OCI-LY7 (cell line): ENCODE results near the gene KRTAP26-1. TPM values are rescaled to one million over a fixed set of nuclear protein-coding genes. Genes with fewer than 3 reads are reported as not detected.

Experiments
- BruUV-seq: library from RNA; stranded (reverse); fragments of 400-500 nt; replicated peaks from 2 replicates; lab custom pipeline; 2021; lab: Mats Ljungman, UMichigan
- CTCF ChIA-PET: fragments of 300-600 bp; sonication (Branson Sonifier 250); formaldehyde crosslinking; loops from one replicate; lab custom pipeline; 2022; ENCODE audit warnings: antibody characterized with exemption; ENCODE audit not compliant: unreplicated experiment; lab: Charles Lee
- POLR2A ChIA-PET: fragments of 300-600 bp; sonication (Branson Sonifier 250); formaldehyde crosslinking; loops from one replicate; lab custom pipeline; 2022; ENCODE audit warnings: antibody characterized with exemption; lab: Charles Lee
- DNase-seq: peaks from one replicate; pipeline ENCODE4 v3.0.0-alpha.2; 2015; ENCODE audit warnings: low spot score
- H2AFZ ChIP-seq: fragments of 200-600 bp; sonication (generic), shearing (Covaris generic); 2 replicates; pipeline ENCODE4 v1.6.1; 2014; ENCODE audit warnings: mild to moderate bottlenecking, antibody characterized with exemption, low read length, moderate library complexity
- H3K27ac ChIP-seq: fragments of 200-600 bp; sonication (generic); 2 replicates; pipeline ENCODE4 v1.5.1; 2014; ENCODE audit warnings: mixed run types, low read depth, mild to moderate bottlenecking, moderate library complexity, low read length, inconsistent platforms; ENCODE audit not compliant: poor library complexity, severe bottlenecking
- H3K36me3 ChIP-seq: fragments of 200-600 bp; sonication (generic); 2 replicates; pipeline ENCODE4 v1.6.1; 2014; ENCODE audit warnings: mild to moderate bottlenecking, antibody characterized with exemption, low read length, moderate library complexity, mixed read lengths; ENCODE audit not compliant: insufficient read depth
- H3K4me1 ChIP-seq: fragments of 200-600 bp; sonication (generic); 2 replicates; pipeline ENCODE4 v1.5.1; 2014; ENCODE audit warnings: mild to moderate bottlenecking, low read length; ENCODE audit not compliant: insufficient read depth, poor library complexity, severe bottlenecking
- H3K4me2 ChIP-seq: fragments of 200-600 bp; sonication (generic); 2 replicates; pipeline ENCODE4 v1.6.1; 2014; ENCODE audit warnings: mild to moderate bottlenecking, low read length
- H3K4me3 ChIP-seq: fragments of 200-600 bp; sonication (generic); 2 replicates; pipeline ENCODE4 v1.5.1; 2014; ENCODE audit warnings: mild to moderate bottlenecking, low read depth, low read length; ENCODE audit not compliant: poor library complexity, severe bottlenecking
- H3K79me2 ChIP-seq: fragments of 200-600 bp; sonication (generic); 2 replicates; pipeline ENCODE4 v1.6.1; 2016; ENCODE audit warnings: low read depth, mild to moderate bottlenecking, low read length, moderate library complexity, mixed read lengths; ENCODE audit not compliant: insufficient read depth
- H3K9me2 ChIP-seq: fragments of 200-600 bp; sonication (generic); 2 replicates; pipeline ENCODE4 v1.6.1; 2016; ENCODE audit warnings: mild to moderate bottlenecking, low read length, mixed read lengths; ENCODE audit not compliant: insufficient read depth
- H3K9me3 ChIP-seq: fragments of 200-600 bp; sonication (generic); 2 replicates; pipeline ENCODE4 v1.6.1; 2014; ENCODE audit warnings: mild to moderate bottlenecking, mixed run types, low read length, mixed read lengths
- H4K20me1 ChIP-seq: fragments of 200-600 bp; sonication (generic); 2 replicates; pipeline ENCODE4 v1.6.1; 2014; ENCODE audit warnings: mild to moderate bottlenecking, antibody characterized with exemption, low read length, moderate library complexity, mixed read lengths; ENCODE audit not compliant: insufficient read depth
- EZH2phosphoT487 ChIP-seq: fragments of 200-600 bp; sonication (generic); IDR thresholded peaks from 2 replicates; pipeline ENCODE4 v1.6.1; 2018; ENCODE audit warnings: low read depth, borderline replicate concordance, mild to moderate bottlenecking, mixed run types, antibody characterized with exemption, low read length, moderate library complexity, mixed read lengths
- intact Hi-C: fragments of 100-400 bp; cut with micrococcal nuclease; formaldehyde crosslinking; loops from one replicate; pipeline ENCODE4 v1.10.0; 2022; ENCODE audit not compliant: unreplicated experiment
- total RNA-seq, 2 experiments: library from RNA; depleted of rRNA in 1 of 2; stranded (reverse); fragments of >200 nt in 1 of 2; shearing (Covaris generic) in 1 of 2; gene quantifications; 2 replicates each; pipeline ENCODE4 v1.2.3, GENCODE V29; 2014 to 2022
- TF ChIP-seq, protein P1 (sequence below): fragments of 200-600 bp; sonication (generic); conservative IDR thresholded peaks from 2 replicates; pipeline ENCODE4 v1.5.1; 2014; ENCODE audit warnings: mild to moderate bottlenecking, antibody characterized with exemption, low read length, moderate library complexity, mixed read lengths

Gene KRTAP26-1
- total RNA-seq, 2 experiments from 2014 or later = not detected

DNA sequence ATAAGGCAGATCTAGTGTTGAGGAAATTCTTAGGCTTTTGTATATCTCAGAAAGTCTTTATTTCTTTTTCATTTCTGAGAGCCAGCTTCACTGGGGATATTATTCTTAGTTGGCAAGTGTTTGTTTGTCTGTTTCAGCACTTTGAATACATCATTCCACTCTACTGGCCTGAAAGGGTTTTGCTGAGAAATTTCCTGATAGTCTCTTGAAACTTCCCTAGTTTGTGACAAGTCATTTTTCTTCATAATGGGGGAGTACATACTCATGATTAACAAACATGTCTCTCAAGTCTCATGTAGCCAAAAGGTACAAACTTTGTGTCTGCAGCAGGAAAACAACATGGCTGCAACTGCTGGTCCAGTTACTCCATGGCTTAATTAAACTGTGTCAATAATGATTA lies 6.3 kb upstream of the KRTAP26-1 start:
- H3K36me3 ChIP-seq = no peaks in the 10 kb centered on the region
- no peak for DNase-seq

DNA sequence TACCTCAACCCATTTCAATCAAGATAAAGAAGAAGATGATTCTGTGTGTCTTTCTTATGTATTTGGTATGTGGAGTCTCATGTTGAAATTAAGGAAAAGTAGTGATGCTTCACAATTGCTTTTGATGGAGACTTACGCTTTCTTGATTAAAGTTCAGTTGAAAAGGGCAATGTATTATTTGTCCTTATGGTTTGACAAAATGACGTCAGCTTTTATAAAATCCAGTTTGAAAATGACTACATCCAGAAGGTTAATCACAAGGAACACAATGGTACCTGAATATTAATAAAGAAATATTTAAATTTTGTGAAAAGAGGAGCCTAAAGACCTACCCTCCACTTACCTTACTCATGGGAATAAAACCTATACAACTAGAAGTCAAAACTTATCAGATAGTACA lies 4.4 kb downstream of the KRTAP26-1 start:
- no peaks in the 10 kb centered on the region for H3K36me3 ChIP-seq
- intact Hi-C loops = no loop called here
- CTCF ChIA-PET = no interaction called here
- H3K4me1 ChIP-seq = no peaks in the 10 kb centered on the region
- no TSS peak for BruUV-seq
- H3K27ac ChIP-seq = no peak overlapping the region
- H3K4me3 ChIP-seq = no peak overlapping the region
- TF ChIP-seq EZH2phosphoT487 = no peak
- TF ChIP-seq, protein P1, sequence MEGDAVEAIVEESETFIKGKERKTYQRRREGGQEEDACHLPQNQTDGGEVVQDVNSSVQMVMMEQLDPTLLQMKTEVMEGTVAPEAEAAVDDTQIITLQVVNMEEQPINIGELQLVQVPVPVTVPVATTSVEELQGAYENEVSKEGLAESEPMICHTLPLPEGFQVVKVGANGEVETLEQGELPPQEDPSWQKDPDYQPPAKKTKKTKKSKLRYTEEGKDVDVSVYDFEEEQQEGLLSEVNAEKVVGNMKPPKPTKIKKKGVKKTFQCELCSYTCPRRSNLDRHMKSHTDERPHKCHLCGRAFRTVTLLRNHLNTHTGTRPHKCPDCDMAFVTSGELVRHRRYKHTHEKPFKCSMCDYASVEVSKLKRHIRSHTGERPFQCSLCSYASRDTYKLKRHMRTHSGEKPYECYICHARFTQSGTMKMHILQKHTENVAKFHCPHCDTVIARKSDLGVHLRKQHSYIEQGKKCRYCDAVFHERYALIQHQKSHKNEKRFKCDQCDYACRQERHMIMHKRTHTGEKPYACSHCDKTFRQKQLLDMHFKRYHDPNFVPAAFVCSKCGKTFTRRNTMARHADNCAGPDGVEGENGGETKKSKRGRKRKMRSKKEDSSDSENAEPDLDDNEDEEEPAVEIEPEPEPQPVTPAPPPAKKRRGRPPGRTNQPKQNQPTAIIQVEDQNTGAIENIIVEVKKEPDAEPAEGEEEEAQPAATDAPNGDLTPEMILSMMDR = no peak
- H2AFZ ChIP-seq = no peak overlapping the region
- no peaks in the 10 kb centered on the region for H3K9me2 ChIP-seq
- H3K4me2 ChIP-seq = no peak overlapping the region
- POLR2A ChIA-PET = interaction anchor here (0.5 to 0.8 kb wide), 2 partner anchors 14 to 37 kb away, joined by 3 read pairs; no protein-coding TSS in a partner anchor
- H4K20me1 ChIP-seq = no peaks in the 10 kb centered on the region
- no peaks in the 10 kb centered on the region for H3K9me3 ChIP-seq
- no peaks in the 10 kb centered on the region for H3K79me2 ChIP-seq
- DNase-seq = no peak

More for the DNA sequence above, 6.3 kb upstream of the KRTAP26-1 start:
- H4K20me1 ChIP-seq = no peaks in the 10 kb centered on the region
- no peak overlapping the region for H2AFZ ChIP-seq
- no TSS peak for BruUV-seq
- no peaks in the 10 kb centered on the region for H3K9me3 ChIP-seq
- ChIA-PET POLR2A (interaction anchor here (0.7 kb wide), 1 partner anchor 185 kb away, joined by 3 read pairs; no protein-coding TSS in a partner anchor), CTCF (no interaction called here)
- intact Hi-C loops = no loop called here
- no peak overlapping the region for H3K4me2 ChIP-seq
- no peaks in the 10 kb centered on the region for H3K9me2 ChIP-seq
- H3K27ac ChIP-seq = no peak overlapping the region
- H3K4me1 ChIP-seq = no peaks in the 10 kb centered on the region
- H3K79me2 ChIP-seq = no peaks in the 10 kb centered on the region
- H3K4me3 ChIP-seq = no peak overlapping the region
- TF ChIP-seq EZH2phosphoT487 = no peak
- TF ChIP-seq, protein P1 = no peak

DNA sequence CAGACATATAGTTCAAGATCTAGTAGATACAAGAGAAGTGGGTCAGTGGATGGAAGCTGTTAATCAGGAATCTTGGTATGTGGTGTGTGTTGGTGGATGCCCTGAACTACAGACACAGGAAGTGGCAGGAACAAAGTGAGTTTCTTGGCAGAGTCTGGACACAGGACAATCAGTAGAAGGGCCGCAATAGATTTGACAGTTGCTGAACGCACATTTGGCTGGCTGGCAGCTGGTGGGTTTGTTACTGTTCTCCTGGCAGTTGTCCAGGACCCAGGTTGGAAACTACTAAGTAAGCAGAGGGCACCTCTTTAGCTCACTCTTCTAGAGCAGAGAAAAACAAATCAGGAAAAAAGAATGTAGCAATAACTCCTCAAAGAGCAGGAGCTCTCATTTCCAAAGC lies 13.2 kb downstream of the KRTAP26-1 start:
- Histone ChIP-seq H3K9me2 (no peaks in the 10 kb centered on the region), H3K4me2 (no peak overlapping the region), H3K9me3 (no peaks in the 10 kb centered on the region), H3K27ac (no peak overlapping the region), H3K36me3 (no peaks in the 10 kb centered on the region), H2AFZ (no peak overlapping the region), H4K20me1 (no peaks in the 10 kb centered on the region), H3K4me1 (no peaks in the 10 kb centered on the region), H3K4me3 (no peak overlapping the region), H3K79me2 (no peaks in the 10 kb centered on the region)
- ChIA-PET POLR2A (interaction anchor here (1.0 to 1.1 kb wide), 2 partner anchors 10 to 20 kb away, joined by 3 to 4 read pairs; no protein-coding TSS in a partner anchor), CTCF (no interaction called here)
- TF ChIP-seq, protein P1 = no peak
- TF ChIP-seq EZH2phosphoT487 = no peak
- no peak for DNase-seq
- intact Hi-C loops = no loop called here
- no TSS peak for BruUV-seq
